ENCODE data around the gene KRTAP2-2.
"Not testable (repeated sequence)": the region's sequence is repeated elsewhere in the genome, so short reads cannot be mapped to it uniquely, and the experiment has no call there.

Gene KRTAP2-2

DNA sequence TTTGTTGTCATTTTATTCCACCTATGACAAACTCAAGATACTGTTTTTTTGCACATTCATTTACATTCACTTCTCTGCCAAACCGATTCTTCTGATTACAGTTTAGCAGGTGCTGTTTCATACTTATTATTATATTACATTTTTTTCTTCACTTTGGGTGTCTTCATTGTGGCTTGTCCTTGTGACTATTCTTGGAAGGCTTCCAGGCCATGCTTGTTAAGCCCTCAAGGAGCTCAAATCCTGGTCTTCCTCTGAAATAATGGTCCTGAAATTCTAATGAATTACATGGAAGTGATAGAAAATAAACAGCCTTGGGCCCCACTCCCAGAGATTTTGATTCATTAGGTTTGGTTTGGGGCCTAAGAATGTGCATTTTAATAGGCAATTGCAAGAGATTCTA, 9.3 kb upstream of the KRTAP2-2 start:
- no peak for DNase-seq

DNA sequence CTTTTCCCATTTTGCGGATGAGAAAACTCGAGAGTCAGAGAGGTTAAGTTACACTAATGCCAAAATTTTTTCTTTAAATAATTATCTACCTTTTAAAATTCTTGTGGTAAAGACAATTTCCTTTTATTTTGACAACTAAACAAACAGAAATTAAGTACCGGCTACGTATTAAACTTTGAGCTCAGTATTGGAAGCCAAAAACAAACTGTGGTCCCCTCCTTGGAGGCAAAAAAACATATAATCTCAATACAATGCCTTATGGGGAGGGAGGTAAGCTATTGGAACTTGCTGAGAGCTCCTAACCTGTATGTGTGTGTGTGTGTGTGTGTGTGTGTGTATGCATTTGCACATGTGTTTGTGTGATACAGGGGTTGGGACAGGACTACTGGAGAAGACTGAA, 8.4 kb upstream of the KRTAP2-2 start:
- no peak for DNase-seq

DNA sequence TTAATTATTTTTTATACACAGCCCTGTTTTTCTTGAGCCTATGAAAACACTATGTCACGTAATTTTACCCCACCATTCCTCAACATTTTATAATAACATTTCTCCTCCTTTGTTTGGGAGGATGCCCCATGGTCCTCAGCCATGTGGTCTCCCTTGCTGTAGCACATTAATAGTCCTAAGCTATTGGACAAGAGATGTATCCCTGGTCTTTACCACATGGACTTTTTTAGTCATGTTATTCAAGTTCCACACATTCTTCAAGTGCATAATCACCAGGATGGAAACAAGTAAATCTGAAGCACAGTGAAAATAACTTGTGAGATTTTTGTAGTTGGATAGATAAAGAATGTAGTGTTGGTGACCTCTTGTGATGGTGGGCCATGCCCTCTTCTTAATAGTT, 6.9 kb upstream of the KRTAP2-2 start:
- DNase-seq, result no peak

DNA sequence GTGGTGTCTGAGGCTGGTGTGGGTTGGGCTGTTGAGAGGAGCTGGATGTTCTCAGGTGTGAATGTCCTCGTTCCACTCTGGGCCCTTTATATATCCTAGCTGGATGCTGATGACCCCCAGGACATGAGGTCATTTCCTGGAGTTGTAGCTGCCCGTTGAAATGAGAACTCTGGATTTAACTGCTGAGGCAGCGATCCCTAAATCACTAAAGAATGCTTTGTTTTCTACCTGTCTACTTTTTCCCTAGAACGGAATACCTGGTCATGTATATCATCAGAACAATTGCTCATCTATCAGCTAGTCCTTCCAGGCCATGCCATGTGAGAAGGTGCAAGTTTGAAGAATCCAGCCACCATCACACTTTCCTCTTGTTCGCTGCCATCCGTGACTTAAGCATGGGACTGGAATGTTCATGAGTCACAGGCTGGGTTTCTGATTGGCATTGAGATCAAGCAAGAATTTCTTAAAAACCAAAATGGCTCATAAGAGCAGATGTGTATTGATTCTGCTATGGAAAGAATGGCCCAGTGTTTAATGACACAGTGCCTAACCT, 5.1 kb upstream of the KRTAP2-2 start, which contains the start of gene KRTAP2-3:
KRTAP2-3 (minus strand) TSS at position 63 of the 553 bp plus-strand sequence. CDS start 64 bp downstream, outside the sequence.
- DNase-seq, result no peak

DNA sequence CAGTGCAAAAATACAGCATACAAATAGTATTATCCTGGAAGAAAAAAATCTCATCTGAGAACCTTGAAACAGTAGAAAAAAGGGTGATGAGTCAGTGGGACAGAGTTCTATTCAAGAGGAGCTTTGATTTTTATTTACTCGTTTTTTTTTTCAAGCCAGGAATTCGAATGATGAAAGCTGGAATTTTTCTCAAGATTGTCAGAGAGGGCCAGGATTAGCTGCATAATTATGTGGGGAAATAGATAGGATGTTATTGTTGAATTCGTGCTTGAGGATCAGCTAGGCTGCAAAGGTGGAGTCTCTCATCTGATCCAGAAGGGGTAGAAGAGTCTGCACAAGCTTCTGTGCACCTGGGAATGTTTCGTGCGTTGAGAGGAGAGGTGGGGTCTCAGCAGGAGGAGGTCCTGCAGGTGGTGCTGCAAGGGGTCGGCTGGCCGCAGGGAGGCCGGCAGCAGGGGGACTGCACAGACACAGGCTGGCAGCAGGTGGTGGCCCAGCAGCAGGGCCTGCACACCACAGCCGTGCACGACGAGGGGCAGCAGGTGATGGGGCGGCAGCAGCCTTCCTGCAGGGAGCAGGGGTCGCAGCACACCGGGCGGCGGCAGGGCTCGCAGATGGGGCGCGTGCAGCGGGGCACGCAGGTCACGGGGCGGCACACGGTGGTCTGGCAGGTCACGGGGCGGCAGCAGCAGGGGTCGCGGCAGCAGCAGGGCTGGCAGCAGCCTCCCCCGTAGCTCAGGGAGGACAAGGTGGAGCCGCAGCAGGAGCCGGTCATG, 4.4 kb upstream of the KRTAP2-2 start:
- not testable (repeated sequence) for DNase-seq

DNA sequence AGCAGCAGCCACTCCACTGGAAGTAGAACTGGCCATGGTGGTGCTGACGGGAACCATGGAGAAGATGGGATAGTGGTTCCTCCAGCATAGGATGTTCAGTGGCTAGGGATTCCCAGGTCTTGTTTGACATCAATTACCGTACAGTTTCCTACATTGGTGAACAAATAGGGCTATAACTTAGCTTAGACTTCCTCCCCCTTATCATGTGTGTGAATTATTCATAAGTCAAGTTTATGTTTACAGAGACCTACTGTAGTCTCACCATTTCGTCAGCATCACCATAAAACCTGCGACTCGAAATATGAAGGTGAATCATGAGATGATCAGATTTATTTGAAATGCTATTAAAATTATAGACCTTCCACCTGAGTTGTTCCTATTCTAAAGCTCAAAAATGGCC, 3.7 kb upstream of the KRTAP2-2 start:
- no peak for DNase-seq

DNA sequence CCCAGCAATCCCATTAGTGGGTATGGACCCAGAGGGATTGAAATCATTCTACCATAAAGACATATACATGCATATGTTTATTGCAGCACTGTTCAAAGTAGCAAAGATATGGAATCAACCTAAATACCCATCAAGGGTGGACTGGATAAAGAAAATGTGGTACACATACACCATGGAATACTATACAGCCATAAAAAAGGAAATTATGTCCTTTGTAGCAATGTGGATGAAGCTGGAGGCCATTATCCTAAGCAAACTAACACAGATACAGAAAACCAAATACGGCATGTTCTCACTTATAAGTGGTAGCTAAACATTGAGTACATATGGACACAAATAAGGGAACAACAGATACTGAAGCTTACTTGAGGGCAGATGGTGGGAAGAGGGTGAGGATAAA, 2.5 kb upstream of the KRTAP2-2 start:
- DNase-seq, result no peak

DNA sequence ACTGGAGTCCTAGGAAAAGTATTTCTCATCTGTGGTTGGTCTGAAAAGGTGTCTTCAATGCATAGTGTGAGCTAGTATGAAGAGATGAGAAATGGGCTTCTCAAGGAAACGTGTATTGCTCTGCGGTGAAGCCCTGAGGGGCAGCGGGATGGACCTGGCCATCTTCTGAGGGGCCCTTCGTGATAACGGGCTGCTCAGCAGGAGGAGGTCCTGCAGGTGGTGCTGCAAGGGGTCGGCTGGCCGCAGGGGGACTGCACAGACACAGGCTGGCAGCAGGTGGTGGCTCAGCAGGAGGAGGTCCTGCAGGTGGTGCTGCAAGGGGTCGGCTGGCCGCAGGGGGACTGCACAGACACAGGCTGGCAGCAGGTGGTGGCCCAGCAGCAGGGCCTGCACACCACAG, 474 bp downstream of the KRTAP2-2 start:
- not testable (repeated sequence) for DNase-seq

DNA sequence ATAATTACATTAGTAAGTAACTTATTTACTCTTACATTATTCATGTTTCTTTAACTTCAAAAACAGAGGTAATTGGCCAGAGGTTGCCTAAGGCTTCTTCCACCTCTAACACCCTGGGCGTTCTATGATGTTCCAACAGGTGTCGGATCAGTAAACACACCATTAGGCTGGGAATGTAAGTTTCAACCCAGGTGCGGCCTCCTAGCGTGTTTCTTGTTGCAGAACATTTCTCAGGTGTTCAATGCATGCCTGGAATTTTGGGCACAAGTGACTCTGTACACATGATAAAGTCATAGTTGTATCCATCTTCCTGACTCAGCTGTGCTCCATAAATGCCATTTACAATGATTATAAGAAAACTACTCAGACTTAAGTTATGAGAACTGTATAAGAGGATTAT, 1.0 kb downstream of the KRTAP2-2 start:
- DNase-seq, result no peak

DNA sequence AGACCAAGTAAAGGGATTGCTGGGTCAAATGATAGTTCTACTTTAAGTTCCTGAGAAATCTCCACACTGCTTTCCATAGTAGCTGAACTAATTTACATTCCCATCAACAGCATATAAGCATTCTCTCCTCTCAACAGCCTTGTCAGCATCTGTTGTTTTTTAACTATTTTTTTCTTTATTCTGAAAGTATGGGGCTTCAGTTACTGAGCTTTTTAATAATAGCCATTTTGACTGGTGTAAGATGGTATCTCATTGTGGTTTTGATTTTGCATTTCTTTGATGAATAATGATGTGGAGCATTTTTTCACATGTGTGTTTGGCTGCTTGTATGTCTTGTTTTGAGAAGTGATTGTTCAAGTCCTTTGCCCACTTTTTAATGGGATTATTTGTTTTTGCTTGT, 2.5 kb downstream of the KRTAP2-2 start:
- DNase-seq, result no peak

DNA sequence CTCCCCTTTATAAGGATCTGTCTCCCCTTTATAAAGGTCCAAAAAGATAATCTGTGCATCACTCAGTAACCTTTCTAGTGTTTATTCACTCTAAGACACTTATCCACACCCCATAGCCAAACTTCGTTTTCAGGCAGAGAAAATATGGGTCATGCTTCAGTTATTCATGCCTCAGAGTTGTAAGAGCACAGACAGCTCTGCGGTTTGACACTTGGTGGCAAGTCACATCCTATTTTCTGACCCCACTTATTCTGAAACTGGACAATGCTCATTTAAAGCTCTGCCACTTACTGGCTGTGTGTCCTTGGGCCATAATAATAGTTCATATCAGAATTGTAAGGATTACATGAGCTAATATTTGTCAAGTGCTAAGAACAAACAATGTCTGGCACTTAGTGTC, 5.9 kb downstream of the KRTAP2-2 start:
- no peak for DNase-seq

DNA sequence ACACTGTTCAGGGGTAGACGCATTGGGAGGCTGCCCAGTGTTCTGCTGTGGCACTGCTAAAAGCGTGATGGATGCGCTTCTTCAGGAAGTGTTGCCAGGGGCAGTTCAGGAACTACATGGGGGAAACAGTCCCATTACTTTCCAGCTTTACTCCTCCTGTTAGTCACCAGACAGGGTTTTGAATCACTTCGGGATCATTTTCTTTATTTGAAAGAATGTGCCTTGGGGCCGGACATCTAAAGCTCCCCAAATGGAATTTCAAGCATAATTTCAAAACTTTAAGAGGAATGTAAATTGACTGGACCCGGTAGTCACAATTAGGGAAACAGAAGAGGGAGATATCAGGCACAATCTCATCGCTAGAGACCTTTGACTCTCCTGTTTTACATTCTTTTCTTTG, 6.6 kb downstream of the KRTAP2-2 start:
- DNase-seq, result no peak

DNA sequence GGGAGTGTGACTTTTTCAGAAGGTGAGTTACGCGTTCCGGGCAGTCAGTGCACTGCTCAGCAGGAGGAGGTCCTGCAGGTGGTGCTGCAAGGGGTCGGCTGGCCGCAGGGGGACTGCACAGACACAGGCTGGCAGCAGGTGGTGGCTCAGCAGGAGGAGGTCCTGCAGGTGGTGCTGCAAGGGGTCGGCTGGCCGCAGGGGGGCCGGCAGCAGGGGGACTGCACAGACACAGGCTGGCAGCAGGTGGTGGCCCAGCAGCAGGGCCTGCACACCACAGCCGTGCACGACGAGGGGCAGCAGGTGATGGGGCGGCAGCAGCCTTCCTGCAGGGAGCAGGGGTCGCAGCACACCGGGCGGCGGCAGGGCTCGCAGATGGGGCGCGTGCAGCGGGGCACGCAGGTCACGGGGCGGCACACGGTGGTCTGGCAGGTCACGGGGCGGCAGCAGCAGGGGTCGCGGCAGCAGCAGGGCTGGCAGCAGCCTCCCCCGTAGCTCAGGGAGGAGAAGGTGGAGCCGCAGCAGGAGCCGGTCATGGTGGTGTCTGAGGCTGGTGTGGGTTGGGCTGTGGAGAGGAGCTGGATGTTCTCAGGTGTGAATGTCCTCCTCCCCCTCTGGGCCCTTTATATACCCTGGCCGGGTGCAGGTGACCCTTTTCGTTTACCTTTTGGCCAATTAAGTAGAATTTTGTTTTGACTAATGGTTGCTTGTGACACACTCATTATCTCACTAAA, 8.1 kb downstream of the KRTAP2-2 start, which contains the start of gene KRTAP2-1:
KRTAP2-1 (minus strand) TSS at position 582 of the 731 bp plus-strand sequence; CDS start at position 533, 49 bp downstream.
- not testable (repeated sequence) for DNase-seq

DNA sequence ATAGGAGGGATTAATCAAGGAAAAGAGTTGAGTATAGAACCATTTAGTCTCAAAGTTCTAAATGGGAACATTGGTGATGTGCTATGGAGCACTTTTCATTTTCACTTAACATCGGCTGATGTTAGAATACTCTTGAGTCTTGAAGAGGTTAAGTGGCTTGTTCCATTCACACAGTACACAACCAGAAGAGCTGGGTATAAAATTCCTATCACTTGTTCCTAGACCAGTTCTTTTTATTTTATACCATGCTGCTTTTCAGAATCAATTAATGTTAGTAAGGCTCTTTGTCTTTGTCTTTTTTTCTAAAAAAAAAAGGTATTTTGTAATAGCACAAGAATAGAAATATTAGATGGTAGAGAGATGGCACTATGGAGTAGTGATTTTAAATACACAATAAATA, 12.1 kb downstream of the KRTAP2-2 start:
- DNase-seq, result no peak

DNA sequence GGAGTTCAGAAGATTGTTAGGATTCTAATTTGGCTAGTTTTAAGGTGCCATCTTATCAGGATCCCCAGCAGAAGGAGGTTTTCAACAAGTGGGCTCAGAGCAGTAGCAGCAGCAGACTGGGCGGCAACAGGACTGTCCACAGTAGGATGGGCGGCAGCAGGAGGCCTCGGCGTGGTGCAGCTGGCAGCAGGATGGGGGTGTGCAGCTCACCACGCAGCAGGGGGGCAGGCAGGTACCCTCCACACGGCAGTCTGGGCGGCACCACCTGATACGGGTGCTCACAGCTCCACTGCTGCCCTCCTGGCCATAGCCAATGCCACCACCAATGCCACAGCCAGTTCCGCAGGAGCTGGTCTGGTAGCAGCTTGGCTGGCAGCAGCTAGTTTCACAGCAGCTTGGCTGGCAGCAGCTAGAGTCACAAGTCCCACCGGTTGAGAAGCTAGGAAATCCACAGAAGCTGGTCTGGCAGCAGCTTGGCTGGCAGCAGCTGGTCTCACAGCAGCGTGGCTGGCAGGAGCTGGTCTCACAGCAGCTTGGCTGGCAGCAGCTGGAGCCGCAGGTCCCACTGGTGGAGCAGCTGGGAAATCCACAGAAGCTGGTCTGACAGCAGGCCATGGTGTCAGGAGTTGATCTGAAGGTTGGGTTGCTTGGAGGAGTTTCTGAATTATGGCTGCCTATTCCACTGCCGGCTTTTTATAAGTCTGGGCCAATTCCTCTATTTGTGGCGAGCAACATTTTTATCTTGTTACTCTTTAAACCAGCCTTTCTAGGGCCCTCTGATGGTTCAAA, 14.1 kb downstream of the KRTAP2-2 start, which contains the start of gene KRTAP1-1:
KRTAP1-1 (minus strand) TSS at position 668 of the 789 bp plus-strand sequence; CDS start at position 615, 53 bp downstream.
- not testable (repeated sequence) for DNase-seq

DNA sequence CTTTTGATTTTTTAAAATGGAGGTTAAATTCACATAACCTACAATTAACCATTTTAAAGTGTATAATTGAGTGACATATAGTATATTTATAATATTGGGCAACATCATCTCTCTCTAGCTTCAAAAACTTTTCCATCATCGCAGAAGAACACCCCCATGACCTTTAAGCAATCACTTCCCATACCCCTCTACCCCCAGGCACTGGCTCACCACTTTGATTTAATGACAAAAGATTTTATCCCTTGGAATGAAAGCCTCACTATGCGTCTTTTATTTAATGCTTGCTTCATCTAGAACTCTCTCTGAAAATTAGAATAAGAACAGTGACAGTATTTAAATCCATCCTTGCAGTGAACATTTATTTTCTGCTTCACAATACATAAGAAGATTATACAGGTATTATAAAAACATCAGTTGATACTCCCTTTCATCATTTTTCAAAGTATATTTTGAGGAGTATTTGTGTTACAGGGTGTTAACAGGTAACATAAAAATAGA, 17.1 kb downstream of the KRTAP2-2 start:
- no peak for DNase-seq

DNA sequence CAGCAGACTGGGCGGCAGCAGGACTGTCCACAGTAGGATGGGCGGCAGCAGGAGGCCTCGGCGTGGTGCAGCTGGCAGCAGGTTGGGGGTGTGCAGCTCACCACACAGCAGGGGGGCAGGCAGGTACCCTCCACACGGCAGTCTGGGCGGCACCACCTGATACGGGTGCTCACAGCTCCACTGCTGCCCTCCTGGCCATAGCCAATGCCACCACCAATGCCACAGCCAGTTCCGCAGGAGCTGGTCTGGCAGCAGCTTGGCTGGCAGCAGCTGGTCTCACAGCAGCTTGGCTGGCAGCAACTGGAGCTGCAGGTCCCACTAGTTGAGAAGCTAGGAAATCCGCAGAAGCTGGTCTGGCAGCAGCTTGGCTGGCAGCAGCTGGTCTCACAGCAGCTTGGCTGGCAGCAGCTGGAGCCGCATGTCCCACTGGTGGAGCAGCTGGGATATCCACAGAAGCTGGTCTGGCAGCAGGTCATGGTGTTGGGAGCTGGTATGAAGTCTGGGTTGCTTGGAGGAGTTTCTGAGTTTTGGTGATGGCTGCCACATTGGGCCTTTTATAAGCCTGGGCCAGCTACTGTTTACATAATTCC, 20.6 kb downstream of the KRTAP2-2 start, which contains the start of gene KRTAP1-3:
KRTAP1-3 (minus strand) TSS at position 529 of the 590 bp plus-strand sequence; CDS start at position 476, 53 bp downstream.
- DNase-seq, result not testable (repeated sequence)

DNA sequence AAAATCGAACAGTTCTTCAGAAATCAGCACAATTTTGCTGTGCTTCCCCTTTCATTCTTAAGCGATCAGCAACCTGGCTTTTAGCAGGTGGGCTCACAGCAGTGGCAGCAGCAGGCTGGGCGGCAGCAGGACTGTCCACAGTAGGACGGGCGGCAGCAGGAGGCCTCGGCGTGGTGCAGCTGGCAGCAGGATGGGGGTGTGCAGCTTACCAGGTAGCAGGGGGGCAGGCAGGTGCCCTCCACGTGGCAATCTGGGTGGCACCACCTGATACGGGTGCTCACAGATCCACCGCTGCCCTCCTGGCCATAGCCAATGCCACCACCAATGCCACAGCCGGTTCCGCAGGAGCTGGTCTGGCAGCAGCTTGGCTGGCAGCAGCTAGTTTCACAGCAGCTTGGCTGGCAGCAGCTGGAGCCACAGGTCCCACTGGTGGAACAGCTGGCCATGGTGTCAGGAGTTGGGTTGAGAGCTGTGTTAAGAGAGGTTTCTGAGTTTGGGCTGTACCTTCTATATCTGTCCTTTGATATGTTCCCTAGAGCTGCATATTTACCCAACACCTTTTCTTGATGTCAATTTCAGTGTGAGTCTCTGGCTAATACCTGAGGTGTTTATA, 25.3 kb downstream of the KRTAP2-2 start, which contains the start of gene KRTAP1-4:
KRTAP1-4 (minus strand) TSS at position 563 of the 613 bp plus-strand sequence; CDS start at position 446, 117 bp downstream.
- no peak for DNase-seq

DNA sequence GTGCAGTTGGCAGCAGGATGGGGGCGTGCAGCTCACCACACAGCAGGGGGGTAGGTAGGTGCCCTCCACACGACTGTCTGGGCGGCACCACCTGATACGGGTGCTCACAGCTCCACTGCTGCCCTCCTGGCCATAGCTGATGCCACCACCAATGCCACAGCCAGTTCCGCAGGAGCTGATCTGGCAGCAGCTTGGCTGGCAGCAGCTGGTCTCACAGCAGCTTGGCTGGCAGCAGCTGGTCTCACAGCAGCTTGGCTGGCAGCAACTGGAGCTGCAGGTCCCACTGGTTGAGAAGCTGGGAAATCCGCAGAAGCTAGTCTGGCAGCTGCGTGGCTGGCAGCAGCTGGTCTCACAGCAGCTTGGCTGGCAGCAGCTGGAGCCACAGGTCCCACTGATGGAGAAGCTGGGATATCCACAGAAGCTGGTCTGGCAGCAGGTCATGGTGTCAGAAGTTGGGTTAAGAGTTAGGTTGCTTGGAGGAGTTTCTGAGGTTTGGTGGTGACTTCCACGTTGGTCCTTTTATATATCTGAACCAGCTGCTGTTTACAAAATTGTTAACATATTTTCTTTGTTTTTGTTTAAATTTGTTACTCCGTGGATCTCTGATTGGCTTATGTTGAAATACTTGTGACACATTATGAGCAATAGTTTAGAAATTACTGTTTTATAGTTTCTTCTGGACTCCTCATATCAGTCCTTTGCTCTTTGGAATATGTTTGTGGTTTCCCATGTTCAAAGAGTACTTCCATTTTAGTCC, 28.1 kb downstream of the KRTAP2-2 start, which contains the start of gene KRTAP1-5:
KRTAP1-5 (minus strand) TSS at position 494 of the 757 bp plus-strand sequence; CDS start at position 441, 53 bp downstream.
- DNase-seq, result no peak

DNA sequence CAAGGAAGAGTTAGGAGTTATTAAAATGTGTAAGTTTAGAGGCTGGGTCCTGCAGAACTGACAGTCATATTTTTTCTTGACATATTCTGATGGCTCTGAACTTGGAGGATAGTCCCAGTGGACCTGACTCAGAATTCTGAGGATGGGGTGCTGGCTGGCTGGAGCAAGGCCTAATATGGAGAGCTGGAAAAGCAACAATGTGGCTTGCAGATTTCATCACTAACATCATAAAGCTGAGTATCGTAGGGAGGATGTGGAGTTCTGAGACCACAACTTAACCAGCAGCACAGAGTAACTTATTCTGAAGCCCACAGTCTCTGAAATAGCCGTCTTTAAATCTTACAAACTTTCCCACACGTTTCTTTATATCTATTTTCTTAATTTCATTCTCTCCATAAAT, 30.3 kb downstream of the KRTAP2-2 start:
- no peak for DNase-seq
